Astrocyte (in vitro differentiated cells and primary cell): Measurements from ENCODE around the gene GRIK1. TPM values are rescaled to one million over a fixed set of nuclear protein-coding genes. Genes with fewer than 3 reads are reported as not detected.

ENCODE experiments used
- DNase-seq: peaks from one replicate; pipeline ENCODE4 v3.0.0-alpha.2; 2010; ENCODE audit warnings: low read depth
- FAIRE-seq: peaks from 2 replicates; lab custom pipeline; 2011; peaks lifted over from hg19 to GRCh38; lab: Jason Lieb, UNC
- H2AFZ ChIP-seq: 2 replicates; pipeline ENCODE4 v1.6.0; 2012; ENCODE audit warnings: low read depth, low read length, inconsistent platforms
- H3K27ac ChIP-seq: 2 replicates; pipeline ENCODE4 v1.5.1; 2011; ENCODE audit warnings: low read depth, low read length, inconsistent platforms
- H3K27me3 ChIP-seq: 2 replicates; pipeline ENCODE4 v1.6.0; 2011; ENCODE audit warnings: low read length, inconsistent platforms; ENCODE audit not compliant: insufficient read depth
- H3K36me3 ChIP-seq: 2 replicates; pipeline ENCODE4 v1.5.1; 2011; ENCODE audit warnings: low read length, inconsistent platforms; ENCODE audit not compliant: insufficient read depth
- H3K4me1 ChIP-seq: 2 replicates; pipeline ENCODE4 v1.5.1; 2011; ENCODE audit warnings: low read length, inconsistent platforms; ENCODE audit not compliant: insufficient read depth
- H3K4me2 ChIP-seq: 2 replicates; pipeline ENCODE4 v1.6.0; 2012; ENCODE audit warnings: low read length, inconsistent platforms
- H3K4me3 ChIP-seq: 2 replicates; pipeline ENCODE4 v1.5.1; 2011; ENCODE audit warnings: low read depth, mild to moderate bottlenecking, low read length, inconsistent platforms; ENCODE audit not compliant: insufficient read depth
- H3K79me2 ChIP-seq: 2 replicates; pipeline ENCODE4 v1.6.0; 2012; ENCODE audit warnings: mild to moderate bottlenecking, low read length, inconsistent platforms; ENCODE audit not compliant: insufficient read depth
- H3K9ac ChIP-seq: 2 replicates; pipeline ENCODE4 v1.6.0; 2012; ENCODE audit warnings: mild to moderate bottlenecking, low read length, inconsistent platforms
- H3K9me3 ChIP-seq: 2 replicates; pipeline ENCODE4 v1.5.1; 2012; ENCODE audit warnings: low read depth, mild to moderate bottlenecking, low read length, inconsistent platforms; ENCODE audit not compliant: insufficient read depth
- H4K20me1 ChIP-seq: 2 replicates; pipeline ENCODE4 v1.6.0; 2012; ENCODE audit warnings: low read length, inconsistent platforms; ENCODE audit not compliant: insufficient read depth
- H3K27ac Mint-ChIP-seq: one replicate; pipeline ENCODE4 v1.8.0; 2021; ENCODE audit warnings: mild to moderate bottlenecking, mixed read lengths; ENCODE audit not compliant: unreplicated experiment
- H3K27me3 Mint-ChIP-seq: one replicate; pipeline ENCODE4 v1.8.0; 2021; ENCODE audit warnings: low read depth, mixed read lengths; ENCODE audit not compliant: unreplicated experiment
- H3K36me3 Mint-ChIP-seq: one replicate; pipeline ENCODE4 v1.8.0; 2021; ENCODE audit warnings: low read depth, mixed read lengths; ENCODE audit not compliant: unreplicated experiment
- H3K4me1 Mint-ChIP-seq: one replicate; pipeline ENCODE4 v1.8.0; 2021; ENCODE audit warnings: low read depth, mixed read lengths; ENCODE audit not compliant: unreplicated experiment
- H3K4me3 Mint-ChIP-seq: one replicate; pipeline ENCODE4 v1.8.0; 2021; ENCODE audit warnings: mild to moderate bottlenecking, moderate library complexity, mixed read lengths; ENCODE audit not compliant: unreplicated experiment
- H3K9me3 Mint-ChIP-seq: one replicate; pipeline ENCODE4 v1.8.0; 2021; ENCODE audit warnings: mild to moderate bottlenecking, mixed read lengths; ENCODE audit not compliant: unreplicated experiment
- EZH2 ChIP-seq: IDR thresholded peaks from 2 replicates; pipeline ENCODE4 v1.6.1; 2012; ENCODE audit warnings: mild to moderate bottlenecking, low read length, inconsistent platforms; ENCODE audit not compliant: insufficient read depth
- total RNA-seq: library from RNA; stranded (reverse); gene quantifications from 2 replicates; pipeline ENCODE4 v1.2.1, GENCODE V29; 2021
- TF ChIP-seq, protein P1 (sequence below): IDR thresholded peaks from 2 replicates; pipeline ENCODE4 v1.5.1; 2011; ENCODE audit warnings: low read depth, mild to moderate bottlenecking, inconsistent platforms, low read length, moderate library complexity; ENCODE audit not compliant: insufficient read depth

Gene GRIK1
- total RNA-seq, 1 donor from 2014 or later: not detected

GRCh38 chr21:29637134-29637533 is 302.7 kb downstream of the GRIK1 start:
- Histone ChIP-seq H3K36me3 (no peaks in the 10 kb centered on the region), H3K9ac (no peak overlapping the region), H3K79me2 (no peaks in the 10 kb centered on the region), H3K27ac (no peak overlapping the region), H4K20me1 (no peaks in the 10 kb centered on the region), H3K27me3 (no peaks in the 10 kb centered on the region), H3K4me3 (no peak overlapping the region), H3K9me3 (no peaks in the 10 kb centered on the region), H2AFZ (no peak overlapping the region), H3K4me2 (no peak overlapping the region), H3K4me1 (no peaks in the 10 kb centered on the region)
- Mint-ChIP-seq H3K4me3 (no peak overlapping the region), H3K27me3 (no peaks in the 10 kb centered on the region), H3K36me3 (no peaks in the 10 kb centered on the region), H3K9me3 (no peaks in the 10 kb centered on the region), H3K4me1 (no peaks in the 10 kb centered on the region), H3K27ac (no peak overlapping the region)
- DNase-seq: no peak
- FAIRE-seq: no peak
- TF ChIP-seq, protein P1, sequence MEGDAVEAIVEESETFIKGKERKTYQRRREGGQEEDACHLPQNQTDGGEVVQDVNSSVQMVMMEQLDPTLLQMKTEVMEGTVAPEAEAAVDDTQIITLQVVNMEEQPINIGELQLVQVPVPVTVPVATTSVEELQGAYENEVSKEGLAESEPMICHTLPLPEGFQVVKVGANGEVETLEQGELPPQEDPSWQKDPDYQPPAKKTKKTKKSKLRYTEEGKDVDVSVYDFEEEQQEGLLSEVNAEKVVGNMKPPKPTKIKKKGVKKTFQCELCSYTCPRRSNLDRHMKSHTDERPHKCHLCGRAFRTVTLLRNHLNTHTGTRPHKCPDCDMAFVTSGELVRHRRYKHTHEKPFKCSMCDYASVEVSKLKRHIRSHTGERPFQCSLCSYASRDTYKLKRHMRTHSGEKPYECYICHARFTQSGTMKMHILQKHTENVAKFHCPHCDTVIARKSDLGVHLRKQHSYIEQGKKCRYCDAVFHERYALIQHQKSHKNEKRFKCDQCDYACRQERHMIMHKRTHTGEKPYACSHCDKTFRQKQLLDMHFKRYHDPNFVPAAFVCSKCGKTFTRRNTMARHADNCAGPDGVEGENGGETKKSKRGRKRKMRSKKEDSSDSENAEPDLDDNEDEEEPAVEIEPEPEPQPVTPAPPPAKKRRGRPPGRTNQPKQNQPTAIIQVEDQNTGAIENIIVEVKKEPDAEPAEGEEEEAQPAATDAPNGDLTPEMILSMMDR: no peak
- TF ChIP-seq EZH2: no peak

DNA sequence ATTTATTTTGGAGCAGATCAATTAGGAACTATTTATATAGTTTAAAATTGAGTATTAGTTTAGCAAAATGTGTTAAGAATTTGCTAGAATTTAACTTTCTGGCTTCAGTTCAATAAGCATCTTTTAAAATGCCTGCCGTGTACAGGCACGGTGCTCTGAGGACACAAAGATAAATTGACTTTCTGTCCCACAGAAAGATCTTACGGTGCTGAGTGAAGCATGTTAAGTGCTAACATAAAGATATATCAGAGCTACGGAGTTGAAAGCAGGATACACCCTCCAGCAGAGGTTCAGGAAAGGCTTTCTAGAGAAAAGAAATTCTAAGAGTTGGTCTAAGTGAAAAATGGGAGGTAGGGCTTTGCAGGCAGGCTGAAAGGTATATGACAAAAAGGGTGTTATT is 305.4 kb downstream of the GRIK1 start:
- Histone ChIP-seq H3K27ac (no peak overlapping the region), H3K9me3 (no peaks in the 10 kb centered on the region), H3K9ac (no peak overlapping the region), H2AFZ (no peak overlapping the region), H3K4me1 (no peaks in the 10 kb centered on the region), H3K36me3 (no peaks in the 10 kb centered on the region), H4K20me1 (no peaks in the 10 kb centered on the region), H3K27me3 (no peaks in the 10 kb centered on the region), H3K4me3 (no peak overlapping the region), H3K4me2 (no peak overlapping the region), H3K79me2 (no peaks in the 10 kb centered on the region)
- no peaks in the 10 kb centered on the region for H3K4me1 Mint-ChIP-seq
- H3K36me3 Mint-ChIP-seq: no peaks in the 10 kb centered on the region
- DNase-seq (no peak), FAIRE-seq (no peak)
- H3K9me3 Mint-ChIP-seq: no peaks in the 10 kb centered on the region
- H3K27me3 Mint-ChIP-seq: no peaks in the 10 kb centered on the region
- no peak for TF ChIP-seq EZH2
- TF ChIP-seq, protein P1: no peak
- no peak overlapping the region for H3K27ac Mint-ChIP-seq
- no peak overlapping the region for H3K4me3 Mint-ChIP-seq

DNA sequence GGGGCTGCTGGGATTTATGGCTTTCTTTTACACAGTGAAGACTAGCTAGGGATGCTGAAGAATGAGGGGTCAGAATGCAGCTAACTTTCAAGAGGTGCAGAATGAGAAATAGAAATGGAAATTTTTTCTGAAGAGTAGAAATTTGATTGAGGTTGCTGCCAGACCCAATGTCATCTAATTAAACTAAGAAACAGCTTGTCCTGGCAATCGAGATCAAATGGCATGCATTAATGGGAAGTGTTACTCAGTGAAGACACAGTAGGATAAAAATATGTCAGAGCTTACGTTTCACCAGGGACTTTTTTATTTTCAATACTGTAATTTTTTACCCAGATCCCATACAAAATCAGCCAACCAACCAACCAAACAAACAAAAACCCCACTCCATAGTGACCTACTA is 306.0 kb downstream of the GRIK1 start:
- Mint-ChIP-seq H3K27me3 (no peaks in the 10 kb centered on the region), H3K9me3 (no peaks in the 10 kb centered on the region), H3K4me3 (no peak overlapping the region), H3K4me1 (no peaks in the 10 kb centered on the region), H3K36me3 (no peaks in the 10 kb centered on the region), H3K27ac (no peak overlapping the region)
- no peaks in the 10 kb centered on the region for H3K27me3 ChIP-seq
- FAIRE-seq (no peak), DNase-seq (no peak)
- TF ChIP-seq, protein P1: no peak
- no peak for TF ChIP-seq EZH2
- H4K20me1 ChIP-seq: no peaks in the 10 kb centered on the region
- H3K4me3 ChIP-seq: no peak overlapping the region
- H3K9ac ChIP-seq: no peak overlapping the region
- no peak overlapping the region for H2AFZ ChIP-seq
- no peaks in the 10 kb centered on the region for H3K79me2 ChIP-seq
- no peaks in the 10 kb centered on the region for H3K36me3 ChIP-seq
- no peak overlapping the region for H3K27ac ChIP-seq
- no peak overlapping the region for H3K4me2 ChIP-seq
- H3K4me1 ChIP-seq: no peaks in the 10 kb centered on the region
- no peaks in the 10 kb centered on the region for H3K9me3 ChIP-seq
